ENCODE measurements around the gene SMC5. TPM values are rescaled to one million over a fixed set of nuclear protein-coding genes. Genes with fewer than 3 reads are reported as not detected.
"Not testable (repeated sequence)": the region's sequence is repeated elsewhere in the genome, so short reads cannot be mapped to it uniquely, and the experiment has no call there.

The SMC5 gene
- total RNA-seq, 2 experiments from 2014 or later, result 36.2 to 38.8 TPM

GRCh38 chr9:70387663-70388062, 128.9 kb downstream of the SMC5 start:
- peaks cover 33% of the 10 kb centered on the region for H3K4me1 Mint-ChIP-seq
- ChIA-PET POLR2A (interaction anchor here (1.6 kb wide), 1 partner anchor 27 kb away, joined by 3 read pairs; the partner anchor contains the start of gene KLF9), CTCF (no interaction called here)
- H3K27ac Mint-ChIP-seq, result no peak overlapping the region
- no peak overlapping the region for H3K4me3 Mint-ChIP-seq
- no peaks in the 10 kb centered on the region for H3K27me3 Mint-ChIP-seq
- no peak for DNase-seq
- H3K36me3 Mint-ChIP-seq (ENCODE audit: low read depth), result peaks cover 12% of the 10 kb centered on the region
- no peaks in the 10 kb centered on the region for H3K9me3 Mint-ChIP-seq

DNA sequence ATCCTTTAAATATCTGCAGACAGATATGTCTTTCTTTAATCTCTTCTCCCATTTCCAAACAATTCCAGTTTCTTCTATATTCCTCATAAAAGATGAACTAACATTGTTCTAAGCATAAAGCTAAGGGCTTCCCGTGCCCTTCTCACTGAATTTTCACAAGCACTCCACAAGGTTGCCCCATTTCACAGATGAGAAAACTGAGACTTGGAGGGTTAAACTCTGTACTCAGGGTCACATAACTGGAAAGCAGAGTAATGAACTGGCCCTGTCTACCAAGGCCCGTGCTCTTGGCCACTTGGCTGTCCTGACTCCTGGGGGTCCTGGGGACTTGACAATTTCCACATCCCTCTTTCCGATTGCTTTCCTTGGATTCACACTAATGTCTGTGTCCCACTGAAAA, 130.4 kb downstream of the SMC5 start:
- Mint-ChIP-seq H3K27ac (no peak overlapping the region), H3K36me3 (ENCODE audit: low read depth) (peaks cover 10% of the 10 kb centered on the region), H3K9me3 (no peaks in the 10 kb centered on the region), H3K4me3 (no peak overlapping the region), H3K27me3 (no peaks in the 10 kb centered on the region), H3K4me1 (peaks cover 40% of the 10 kb centered on the region)
- ChIA-PET CTCF (interaction anchor here (2.7 kb wide), 1 partner anchor 49 kb away, joined by 6 read pairs; no protein-coding TSS in a partner anchor), POLR2A (interaction anchor here (1.5 to 3.1 kb wide), 2 partner anchors 30 to 131 kb away, joined by 3 to 15 read pairs; partner anchors contain the start of gene SMC5)
- DNase-seq, result no peak

DNA sequence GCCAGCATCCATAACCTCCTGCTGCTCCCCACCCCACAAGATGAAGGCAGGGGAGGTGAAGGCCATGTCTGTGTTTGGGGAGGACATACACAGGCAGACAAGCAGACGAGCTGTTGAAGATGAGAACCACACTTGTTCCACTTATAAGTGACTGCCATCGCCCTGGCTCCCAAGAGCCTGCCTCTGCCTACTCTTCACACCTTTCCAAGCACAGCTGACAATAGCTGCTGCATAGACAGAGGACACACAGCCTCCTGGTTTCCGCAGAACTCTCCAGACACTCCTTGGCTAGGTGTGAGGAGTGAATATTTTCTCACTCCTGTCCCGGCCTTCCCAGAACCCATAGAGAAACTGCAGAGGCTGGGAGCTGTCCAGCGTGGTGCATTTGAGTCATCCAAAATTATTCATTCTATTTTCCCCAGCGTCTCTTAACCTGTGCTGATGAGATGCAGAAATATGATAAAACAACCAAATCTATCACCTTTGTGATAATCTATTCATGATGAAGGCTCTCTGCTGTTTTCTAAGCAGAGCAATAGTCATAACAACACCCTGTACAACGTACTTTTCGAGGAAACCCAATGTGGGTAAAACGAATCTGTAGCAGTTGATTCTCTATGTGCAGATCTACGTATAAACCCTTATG, 131.0 kb downstream of the SMC5 start:
- peaks cover 40% of the 10 kb centered on the region for H3K4me1 Mint-ChIP-seq
- CTCF ChIA-PET, result interaction anchor here (1.1 to 2.7 kb wide), 4 partner anchors 13 to 49 kb away, joined by 3 to 9 read pairs (median 4); no protein-coding TSS in a partner anchor
- H3K36me3 Mint-ChIP-seq (ENCODE audit: low read depth), result peaks cover 9% of the 10 kb centered on the region
- no peaks in the 10 kb centered on the region for H3K9me3 Mint-ChIP-seq
- no peak overlapping the region for H3K27ac Mint-ChIP-seq
- no peak overlapping the region for H3K4me3 Mint-ChIP-seq
- POLR2A ChIA-PET, result interaction anchor here (0.9 to 3.1 kb wide), 3 partner anchors 23 to 131 kb away, joined by 3 to 15 read pairs (median 5); partner anchors contain the start of gene SMC5
- DNase-seq, result no peak
- no peaks in the 10 kb centered on the region for H3K27me3 Mint-ChIP-seq

DNA sequence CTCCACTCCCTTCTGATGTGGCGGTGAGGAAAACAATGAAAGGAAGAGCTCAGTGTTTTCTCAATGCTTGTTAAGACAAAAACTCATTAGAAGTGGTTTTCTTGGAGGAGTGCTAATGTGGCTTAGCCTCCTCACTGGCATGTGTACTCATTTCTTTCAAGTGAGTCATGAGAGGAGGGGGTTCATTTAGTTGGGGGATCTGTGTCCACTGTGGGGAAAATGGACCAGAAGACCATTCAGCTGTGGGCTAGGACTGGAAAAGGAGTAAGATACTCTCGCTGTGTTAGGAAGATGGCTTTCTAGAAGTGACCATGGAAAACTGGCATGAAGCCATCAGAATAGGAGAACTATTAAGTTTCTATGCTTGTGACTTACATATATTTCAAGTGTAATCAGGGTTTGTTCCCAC, 132.2 kb downstream of the SMC5 start:
- Mint-ChIP-seq H3K36me3 (ENCODE audit: low read depth) (peaks cover 9% of the 10 kb centered on the region), H3K27me3 (no peaks in the 10 kb centered on the region), H3K9me3 (no peaks in the 10 kb centered on the region), H3K27ac (no peak overlapping the region), H3K4me3 (no peak overlapping the region), H3K4me1 (peaks cover 41% of the 10 kb centered on the region)
- ChIA-PET CTCF (interaction anchor here (0.8 to 2.7 kb wide), 6 partner anchors 14 to 211 kb away, joined by 3 to 9 read pairs (median 4); no protein-coding TSS in a partner anchor), POLR2A (interaction anchor here (1.2 to 3.1 kb wide), 3 partner anchors 13 to 132 kb away, joined by 3 to 15 read pairs (median 3); partner anchors contain the start of gene SMC5)
- no peak for DNase-seq

- Mint-ChIP-seq H3K27ac (no peak overlapping the region), H3K4me1 (peaks cover 50% of the 10 kb centered on the region), H3K9me3 (no peaks in the 10 kb centered on the region), H3K36me3 (ENCODE audit: low read depth) (peaks cover 6% of the 10 kb centered on the region), H3K27me3 (no peaks in the 10 kb centered on the region), H3K4me3 (no peak overlapping the region)
- DNase-seq, result no peak
- POLR2A ChIA-PET, result interaction anchor here (3.1 kb wide), 1 partner anchor 27 kb away, joined by 15 read pairs; no protein-coding TSS in a partner anchor
- CTCF ChIA-PET, result interaction anchor here (1.4 to 2.7 kb wide), 4 partner anchors 12 to 210 kb away, joined by 3 to 9 read pairs (median 7); no protein-coding TSS in a partner anchor
These were observed 133.4 kb downstream of the SMC5 start for GRCh38 chr9:70392189-70392588.

DNA sequence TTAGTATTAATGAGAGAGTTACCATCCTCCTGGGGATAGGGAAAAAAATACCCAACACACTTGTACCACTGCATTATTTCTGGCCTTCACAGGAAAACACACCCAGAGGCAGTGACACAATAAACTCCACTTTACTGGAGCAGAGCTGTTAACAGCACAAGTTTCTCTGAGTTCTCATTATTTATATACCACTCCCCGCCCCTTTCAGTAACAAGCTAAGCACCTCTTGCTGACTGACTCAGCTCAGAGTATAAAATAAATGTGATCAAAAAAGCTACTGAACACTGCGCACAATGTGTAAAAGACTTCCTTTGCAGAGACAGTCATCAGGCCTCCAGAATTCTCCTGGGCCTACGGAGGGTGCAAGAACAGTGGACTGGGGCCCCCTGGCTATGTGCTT, 134.1 kb downstream of the SMC5 start:
- Mint-ChIP-seq H3K4me1 (peaks cover 54% of the 10 kb centered on the region), H3K9me3 (no peaks in the 10 kb centered on the region), H3K27me3 (no peaks in the 10 kb centered on the region), H3K27ac (no peak overlapping the region), H3K36me3 (ENCODE audit: low read depth) (no peaks in the 10 kb centered on the region), H3K4me3 (no peak overlapping the region)
- CTCF ChIA-PET, result interaction anchor here (0.7 to 1.7 kb wide), 4 partner anchors 15 to 1544 kb away, joined by 3 to 8 read pairs (median 4); no protein-coding TSS in a partner anchor
- DNase-seq, result no peak
- POLR2A ChIA-PET, result interaction anchor here (0.8 to 1.2 kb wide), 3 partner anchors 20 to 28 kb away, joined by 3 to 4 read pairs (median 3); no protein-coding TSS in a partner anchor

DNA sequence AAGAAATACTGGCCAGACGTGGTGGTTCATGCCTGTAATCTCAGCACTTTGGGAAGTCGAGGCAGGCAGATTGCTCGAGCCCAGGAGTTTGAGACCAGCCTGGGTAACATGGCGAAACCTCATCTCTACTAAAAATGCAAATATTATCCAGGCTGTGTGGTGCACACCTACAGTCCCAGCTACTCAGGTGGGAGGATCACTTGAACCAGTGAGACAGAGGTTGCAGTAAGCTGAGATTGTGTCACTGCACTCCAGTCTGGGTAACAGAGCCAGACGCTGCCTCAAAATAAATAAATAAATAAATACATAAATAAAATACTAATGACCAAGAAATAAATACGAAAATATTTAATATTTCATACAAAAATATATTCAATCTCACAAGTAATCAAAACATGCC, 136.9 kb downstream of the SMC5 start:
- Mint-ChIP-seq H3K36me3 (ENCODE audit: low read depth) (no peaks in the 10 kb centered on the region), H3K4me1 (peaks cover 64% of the 10 kb centered on the region)
- POLR2A ChIA-PET, result no interaction called here

DNA sequence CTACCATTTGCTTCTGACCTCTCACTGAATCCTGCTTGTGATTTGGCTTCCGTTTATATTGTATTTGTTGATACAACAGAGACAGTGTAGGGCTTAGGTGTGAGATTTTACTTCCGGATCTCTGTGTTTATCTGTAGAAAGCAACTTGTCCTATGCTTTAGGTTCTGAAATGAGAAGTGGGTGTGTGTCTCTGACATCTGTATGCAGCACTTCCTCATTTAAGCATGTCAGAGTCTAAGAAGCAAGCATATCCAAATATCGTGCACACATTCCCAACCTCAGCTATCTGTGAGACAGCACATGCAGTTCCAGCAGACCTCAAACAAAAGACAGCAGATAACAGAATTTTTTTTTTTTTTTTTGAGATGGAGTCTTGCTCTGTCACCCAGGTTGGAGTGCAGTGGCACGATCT, 139.4 kb downstream of the SMC5 start:
- Mint-ChIP-seq H3K4me3 (no peak overlapping the region), H3K36me3 (ENCODE audit: low read depth) (no peaks in the 10 kb centered on the region), H3K27ac (peak overlapping the region; percentile 78), H3K9me3 (no peaks in the 10 kb centered on the region), H3K27me3 (no peaks in the 10 kb centered on the region), H3K4me1 (peaks cover 53% of the 10 kb centered on the region)
- ChIA-PET POLR2A (interaction anchor here (0.8 to 7.5 kb wide), 3 partner anchors 14 to 22 kb away, joined by 3 to 62 read pairs (median 8); partner anchors contain the start of gene KLF9), CTCF (no interaction called here)
- no peak for DNase-seq

More for the DNA sequence above, 136.9 kb downstream of the SMC5 start:
- CTCF ChIA-PET, result interaction anchor here (1.1 kb wide), 1 partner anchor 55 kb away, joined by 3 read pairs; no protein-coding TSS in a partner anchor
- no peak overlapping the region for H3K27ac Mint-ChIP-seq
- no peak overlapping the region for H3K4me3 Mint-ChIP-seq
- no peaks in the 10 kb centered on the region for H3K27me3 Mint-ChIP-seq
- H3K9me3 Mint-ChIP-seq, result no peaks in the 10 kb centered on the region
- DNase-seq, result no peak

- ChIA-PET CTCF (no interaction called here), POLR2A (interaction anchor here (2.1 to 7.5 kb wide), 2 partner anchors 13 to 20 kb away, joined by 8 to 62 read pairs; partner anchors contain the start of gene KLF9)
- H3K36me3 Mint-ChIP-seq (ENCODE audit: low read depth), result no peaks in the 10 kb centered on the region
- no peak overlapping the region for H3K4me3 Mint-ChIP-seq
- H3K4me1 Mint-ChIP-seq, result peaks cover 53% of the 10 kb centered on the region
- no peaks in the 10 kb centered on the region for H3K27me3 Mint-ChIP-seq
- no peak for DNase-seq
- no peaks in the 10 kb centered on the region for H3K9me3 Mint-ChIP-seq
- H3K27ac Mint-ChIP-seq, result peak overlapping the region; percentile 42
These were observed 140.4 kb downstream of the SMC5 start for GRCh38 chr9:70399141-70399540.

DNA sequence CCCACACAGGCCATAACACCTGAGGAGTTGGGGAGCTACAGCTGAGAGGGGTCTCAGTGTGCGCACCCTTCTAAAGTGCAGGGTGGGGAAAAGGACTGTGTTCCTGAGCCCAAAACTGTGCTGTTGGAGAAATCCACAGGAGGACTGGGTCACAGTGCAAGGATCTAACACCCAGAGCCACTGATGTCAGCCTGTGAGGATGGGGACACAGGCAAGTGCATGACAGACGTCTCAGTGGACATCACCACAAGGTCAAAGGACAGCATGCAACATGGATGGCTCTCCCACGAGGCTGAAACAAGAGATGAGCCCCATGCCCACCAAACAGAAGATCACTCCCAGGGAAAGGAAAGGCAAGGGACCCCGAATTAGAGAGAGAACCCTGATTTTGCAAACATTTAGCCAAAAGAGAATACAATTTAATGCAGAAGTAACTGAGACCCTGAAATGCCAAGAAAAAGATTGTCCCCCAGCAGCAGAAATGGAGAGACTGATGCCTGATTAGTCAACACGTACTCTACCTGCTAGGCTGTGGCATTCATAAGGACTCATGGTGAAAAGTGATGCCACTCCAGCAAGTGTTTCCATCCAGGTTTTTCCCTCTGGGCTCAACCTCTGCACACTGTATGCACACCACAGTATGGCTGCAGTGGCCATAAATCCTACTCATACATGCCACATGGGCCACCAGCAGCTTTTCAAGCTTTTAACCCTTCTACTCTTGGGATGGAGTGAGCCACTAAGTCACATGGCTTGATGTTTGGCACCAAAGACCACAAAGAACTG, 141.5 kb downstream of the SMC5 start:
- peak overlapping the region; percentile 52 for H3K27ac Mint-ChIP-seq
- H3K27me3 Mint-ChIP-seq, result no peaks in the 10 kb centered on the region
- H3K36me3 Mint-ChIP-seq (ENCODE audit: low read depth), result no peaks in the 10 kb centered on the region
- no peaks in the 10 kb centered on the region for H3K9me3 Mint-ChIP-seq
- ChIA-PET POLR2A (interaction anchor here (2.3 to 7.5 kb wide), 2 partner anchors 12 to 19 kb away, joined by 10 to 62 read pairs; partner anchors contain the start of gene KLF9), CTCF (no interaction called here)
- H3K4me1 Mint-ChIP-seq, result peaks cover 58% of the 10 kb centered on the region
- DNase-seq, result no peak
- no peak overlapping the region for H3K4me3 Mint-ChIP-seq

DNA sequence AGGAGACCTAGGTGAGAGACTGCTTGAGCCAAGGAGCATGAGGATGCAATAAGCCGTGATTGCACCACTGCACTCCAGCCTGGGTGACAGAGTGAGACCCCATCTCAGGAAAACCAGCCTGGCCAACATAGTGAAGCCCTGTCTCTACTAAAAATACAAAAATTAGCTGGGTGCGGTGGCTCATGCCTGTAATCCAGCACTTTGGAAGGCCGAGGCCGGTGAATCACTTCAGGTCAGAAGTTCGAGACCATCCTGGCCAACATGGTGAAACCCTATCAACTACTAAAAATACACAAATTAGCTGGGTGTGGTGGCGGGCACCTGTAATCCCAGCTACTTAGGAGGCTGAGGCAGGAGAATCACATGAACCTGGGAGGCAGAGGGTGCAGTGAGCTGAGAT, 142.5 kb downstream of the SMC5 start:
- H3K36me3 Mint-ChIP-seq (ENCODE audit: low read depth); DNase-seq; H3K27me3 Mint-ChIP-seq; H3K27ac Mint-ChIP-seq; H3K9me3 Mint-ChIP-seq; H3K4me3 Mint-ChIP-seq: not testable (repeated sequence)
- ChIA-PET CTCF (interaction anchor here (1.4 kb wide), 1 partner anchor 9 kb away, joined by 3 read pairs; no protein-coding TSS in a partner anchor), POLR2A (interaction anchor here (2.3 to 7.5 kb wide), 2 partner anchors 11 to 18 kb away, joined by 10 to 62 read pairs; partner anchors contain the start of gene KLF9)
- peaks cover 65% of the 10 kb centered on the region for H3K4me1 Mint-ChIP-seq

- Mint-ChIP-seq H3K36me3 (ENCODE audit: low read depth) (no peaks in the 10 kb centered on the region), H3K4me1 (peaks cover 69% of the 10 kb centered on the region), H3K27ac (no peak overlapping the region), H3K4me3 (no peak overlapping the region), H3K9me3 (no peaks in the 10 kb centered on the region), H3K27me3 (no peaks in the 10 kb centered on the region)
- DNase-seq, result no peak
- ChIA-PET POLR2A (interaction anchor here (2.3 to 7.5 kb wide), 2 partner anchors 10 to 17 kb away, joined by 10 to 62 read pairs; partner anchors contain the start of gene KLF9), CTCF (interaction anchor here (0.7 to 1.4 kb wide), 2 partner anchors 8 to 13 kb away, joined by 3 read pairs; no protein-coding TSS in a partner anchor)
These were observed 143.4 kb downstream of the SMC5 start for GRCh38 chr9:70402213-70402612.

Measured in activated CD4-positive, alpha-beta memory T cell treated with anti-CD3 and anti-CD28 coated beads, Interleukin-2, amount 10 ng/mL, durations not matched to agents 7 days and 5 days (primary cell).